Body of pancreas (tissue), 4 donors: ENCODE results near the gene TMEM97. TPM values are rescaled to one million over a fixed set of nuclear protein-coding genes. Genes with fewer than 3 reads are reported as not detected.
A peak's percentile ranks its signal among the peaks of the same experiment; 100 is the strongest.

ENCODE experiments used
- ATAC-seq: fragments of 150-250 bp; one replicate; pipeline ENCODE4 v1.9.1; 2016
- DNase-seq, 4 donors: peaks; one replicate each; pipeline ENCODE4 v3.0.0-alpha.2; 2019
- H3K27ac ChIP-seq, 4 donors: fragments of 200-600 bp; sonication (generic); 1 replicate in 3 of 4; 2 replicates in 1 of 4; pipeline versions ENCODE4 v1.5.1 to v1.6.1; 2016 to 2019; ENCODE audit warnings: mild to moderate bottlenecking in 1 of 4, mixed read lengths in 1 of 4, moderate library complexity in 1 of 4
- H3K27me3 ChIP-seq, 2 donors: fragments of 200-600 bp; sonication (generic); one replicate each; pipeline ENCODE4 v1.6.0; 2016; ENCODE audit warnings: mild to moderate bottlenecking in 1 of 2
- H3K36me3 ChIP-seq, 2 donors: fragments of 200-600 bp; sonication (generic); replicated peaks in 1 of 2; 2 replicates each; pipeline ENCODE4 v1.5.1; 2016; ENCODE audit warnings: low read depth in 2 of 2; ENCODE audit not compliant: insufficient read depth in 1 of 2
- H3K4me1 ChIP-seq: fragments of 200-600 bp; sonication (generic); one replicate; pipeline ENCODE4 v1.6.0; 2016
- H3K4me3 ChIP-seq, 2 donors: fragments of 200-600 bp; sonication (generic); 1 replicate in 1 of 2; 2 replicates in 1 of 2; pipeline ENCODE4 v1.5.1; 2016 to 2019
- H3K9me3 ChIP-seq, 3 donors: fragments of 200-600 bp; sonication (generic); 1 replicate in 2 of 3; 2 replicates in 1 of 3; pipeline ENCODE4 v1.5.1; 2016
- CTCF ChIP-seq, 7 experiments: fragments of 450-650 bp in 4 of 7; fragments of 200-600 bp in 3 of 7; sonication (generic) in 3 of 7; IDR thresholded peaks; one replicate each; pipeline ENCODE4 v1.5.1; 2016 to 2019; ENCODE audit warnings: antibody characterized with exemption in 7 of 7
- POLR2A ChIP-seq, 3 donors: fragments of 450-650 bp; IDR thresholded peaks; one replicate each; pipeline ENCODE4 v1.6.1; 2016; ENCODE audit warnings: antibody characterized with exemption in 3 of 3, mild to moderate bottlenecking in 2 of 3
- WGBS, 2 donors: methylation state at CpG; one replicate each; pipeline ENCODE4 v1.1.5; 2017; 5-methylcytosine and 5-hydroxymethylcytosine counted together
- intact Hi-C: fragments of 100-400 bp; cut with DNase I; formaldehyde crosslinking; loops from one replicate; pipeline ENCODE4 v1.15.1; 2023
- total RNA-seq, 2 donors: library from RNA; depleted of rRNA; stranded (reverse); fragments of >200 nt; gene quantifications; one replicate each; pipeline ENCODE4 v1.1.0, GENCODE V29; 2016

Gene TMEM97
- total RNA-seq, 2 donors from 2014 or later = 35.9 to 75.5 TPM

- Histone ChIP-seq H3K4me3 (peak overlapping the region; percentile 12 to 14), H3K4me1 (peaks cover 72% of the 10 kb centered on the region), H3K9me3 (no peaks in the 10 kb centered on the region), H3K27me3 (no peaks in the 10 kb centered on the region), H3K27ac (peak overlapping the region; percentile 89 to 95 (median 89)), H3K36me3 (no peaks in the 10 kb centered on the region)
- TF ChIP-seq POLR2A (IDR thresholded peaks at IDR 0.05) = no peak
- TF ChIP-seq CTCF (IDR thresholded peaks at IDR 0.05) = no peak
- ATAC-seq (no peak), DNase-seq (peak in 1 of 4 donors; percentile 53)
- 2 to 3% methylated on average over 7 of the region's 7 CpGs for WGBS, 2 donors
- intact Hi-C loops = no loop called here
These were observed 567 bp downstream of the TMEM97 start for GRCh38 chr17:28319598-28319935.

- no peaks in the 10 kb centered on the region for H3K36me3 ChIP-seq
- no peaks in the 10 kb centered on the region for H3K27me3 ChIP-seq
- peak overlapping the region; percentile 89 to 95 (median 89) for H3K27ac ChIP-seq
- intact Hi-C loops = no loop called here
- no peak for TF ChIP-seq CTCF (IDR thresholded peaks at IDR 0.05)
- TF ChIP-seq POLR2A (IDR thresholded peaks at IDR 0.05) = no peak
- H3K4me1 ChIP-seq = peaks cover 81% of the 10 kb centered on the region
- ATAC-seq = no peak
- WGBS, 2 donors = 32% methylated on average over 8 of the region's 8 CpGs
- H3K9me3 ChIP-seq = no peaks in the 10 kb centered on the region
- peak overlapping the region; percentile 12 to 14 for H3K4me3 ChIP-seq
- no peak for DNase-seq
These were observed 1.4 kb downstream of the TMEM97 start for GRCh38 chr17:28320215-28321061.

- DNase-seq (peak in 3 of 4 donors; percentile 47 to 60 (median 50)), ATAC-seq (peak; percentile 73)
- Histone ChIP-seq H3K9me3 (no peaks in the 10 kb centered on the region), H3K4me3 (no peak overlapping the region), H3K27ac (peak overlapping the region; percentile 55 to 95 (median 70)), H3K36me3 (peaks cover 4 to 9% of the 10 kb centered on the region in 2 donors), H3K27me3 (no peaks in the 10 kb centered on the region), H3K4me1 (peaks cover 73% of the 10 kb centered on the region)
- intact Hi-C loops = no loop called here
- no peak for TF ChIP-seq CTCF (IDR thresholded peaks at IDR 0.05)
- TF ChIP-seq POLR2A (IDR thresholded peaks at IDR 0.05) = no peak
- WGBS, 2 donors = 14 to 15% methylated on average over 5 of the region's 5 CpGs
These were observed 5.3 kb downstream of the TMEM97 start for GRCh38 chr17:28324267-28324745.

GRCh38 chr17:28324781-28325180 is 5.8 kb downstream of the TMEM97 start:
- H3K27ac ChIP-seq = peak overlapping the region; percentile 55 to 95 (median 70)
- H3K4me3 ChIP-seq = no peak overlapping the region
- WGBS, 2 donors = 20 to 39% methylated on average over 3 of the region's 3 CpGs
- H3K27me3 ChIP-seq = no peaks in the 10 kb centered on the region
- peaks cover 68% of the 10 kb centered on the region for H3K4me1 ChIP-seq
- intact Hi-C loops = no loop called here
- peaks cover 4 to 9% of the 10 kb centered on the region in 2 donors for H3K36me3 ChIP-seq
- TF ChIP-seq POLR2A (IDR thresholded peaks at IDR 0.05) = no peak
- TF ChIP-seq CTCF (IDR thresholded peaks at IDR 0.05) = no peak
- ATAC-seq (no peak), DNase-seq (no peak)
- H3K9me3 ChIP-seq = no peaks in the 10 kb centered on the region
